Activated CD8-positive, alpha-beta memory T cell treated with anti-CD3 and anti-CD28 coated beads, Interleukin-2, amount 50 U/mL, for 24 hours (primary cell): ENCODE results near the gene CC2D2B.
"Not testable (repeated sequence)": the region's sequence is repeated elsewhere in the genome, so short reads cannot be mapped to it uniquely, and the experiment has no call there.

Experiments used
- DNase-seq: peaks from one replicate; pipeline ENCODE4 v3.0.0-alpha.2; 2020; ENCODE audit errors: extremely low read depth

The CC2D2B gene

GRCh38 chr10:96023168-96023567 lies 115.4 kb downstream of the CC2D2B start:
- DNase-seq: no peak

GRCh38 chr10:96025566-96025965 lies 117.8 kb downstream of the CC2D2B start:
- no peak for DNase-seq

GRCh38 chr10:96034625-96035024 lies 126.8 kb downstream of the CC2D2B start:
- no peak for DNase-seq

GRCh38 chr10:96038476-96039387 lies 131.0 kb downstream of the CC2D2B start:
- DNase-seq: no peak

- no peak for DNase-seq
These were observed 133.4 kb downstream of the CC2D2B start for GRCh38 chr10:96041146-96041545.

- peak; percentile 38 for DNase-seq
These were observed 135.5 kb downstream of the CC2D2B start, which contains the start of gene CCNJ for GRCh38 chr10:96043033-96043892. TSS of gene CCNJ (plus strand) at chr10:96043583. CDS start at chr10:96044394, 811 bp downstream.

- DNase-seq: no peak
These were observed 136.3 kb downstream of the CC2D2B start for GRCh38 chr10:96043893-96044715.

- DNase-seq: no peak
These were observed 137.0 kb downstream of the CC2D2B start for GRCh38 chr10:96044736-96045135.

GRCh38 chr10:96046546-96046945 lies 138.8 kb downstream of the CC2D2B start:
- DNase-seq: no peak

GRCh38 chr10:96047004-96047649 lies 139.4 kb downstream of the CC2D2B start:
- DNase-seq: no peak

- not testable (repeated sequence) for DNase-seq
These were observed 140.2 kb downstream of the CC2D2B start for GRCh38 chr10:96047925-96048324.

GRCh38 chr10:96049340-96049739 lies 141.6 kb downstream of the CC2D2B start:
- no peak for DNase-seq

GRCh38 chr10:96053985-96054384 lies 146.2 kb downstream of the CC2D2B start:
- DNase-seq: no peak

GRCh38 chr10:96056787-96057186 lies 149.0 kb downstream of the CC2D2B start:
- no peak for DNase-seq

- DNase-seq: no peak
These were observed 153.5 kb downstream of the CC2D2B start for GRCh38 chr10:96061232-96061631.

GRCh38 chr10:96072674-96073073 lies 164.9 kb downstream of the CC2D2B start:
- no peak for DNase-seq

- DNase-seq: no peak
These were observed 165.9 kb downstream of the CC2D2B start for GRCh38 chr10:96073722-96074121.

- no peak for DNase-seq
These were observed 167.0 kb downstream of the CC2D2B start for GRCh38 chr10:96074776-96075175.

- DNase-seq: no peak
These were observed 168.2 kb downstream of the CC2D2B start for GRCh38 chr10:96075977-96076376.

- DNase-seq: no peak
These were observed 169.4 kb downstream of the CC2D2B start for GRCh38 chr10:96077156-96077555.

GRCh38 chr10:96082153-96082552 lies 174.4 kb downstream of the CC2D2B start:
- DNase-seq: no peak
